HT1080 (cell line): Measurements from ENCODE around the gene MLLT1. TPM values are rescaled to one million over a fixed set of nuclear protein-coding genes. Genes with fewer than 3 reads are reported as not detected.

ENCODE experiments used
- DNase-seq: peaks from one replicate; pipeline ENCODE4 v3.0.0-alpha.2; 2015; ENCODE audit warnings: low read depth
- total RNA-seq: library from RNA; depleted of rRNA; stranded (reverse); fragments of >200 nt; shearing (Covaris generic); gene quantifications from 2 replicates; pipeline ENCODE4 v1.2.3, GENCODE V29; 2014

The MLLT1 gene
- total RNA-seq, 1 experiment from 2014 or later: 30.0 TPM

DNA sequence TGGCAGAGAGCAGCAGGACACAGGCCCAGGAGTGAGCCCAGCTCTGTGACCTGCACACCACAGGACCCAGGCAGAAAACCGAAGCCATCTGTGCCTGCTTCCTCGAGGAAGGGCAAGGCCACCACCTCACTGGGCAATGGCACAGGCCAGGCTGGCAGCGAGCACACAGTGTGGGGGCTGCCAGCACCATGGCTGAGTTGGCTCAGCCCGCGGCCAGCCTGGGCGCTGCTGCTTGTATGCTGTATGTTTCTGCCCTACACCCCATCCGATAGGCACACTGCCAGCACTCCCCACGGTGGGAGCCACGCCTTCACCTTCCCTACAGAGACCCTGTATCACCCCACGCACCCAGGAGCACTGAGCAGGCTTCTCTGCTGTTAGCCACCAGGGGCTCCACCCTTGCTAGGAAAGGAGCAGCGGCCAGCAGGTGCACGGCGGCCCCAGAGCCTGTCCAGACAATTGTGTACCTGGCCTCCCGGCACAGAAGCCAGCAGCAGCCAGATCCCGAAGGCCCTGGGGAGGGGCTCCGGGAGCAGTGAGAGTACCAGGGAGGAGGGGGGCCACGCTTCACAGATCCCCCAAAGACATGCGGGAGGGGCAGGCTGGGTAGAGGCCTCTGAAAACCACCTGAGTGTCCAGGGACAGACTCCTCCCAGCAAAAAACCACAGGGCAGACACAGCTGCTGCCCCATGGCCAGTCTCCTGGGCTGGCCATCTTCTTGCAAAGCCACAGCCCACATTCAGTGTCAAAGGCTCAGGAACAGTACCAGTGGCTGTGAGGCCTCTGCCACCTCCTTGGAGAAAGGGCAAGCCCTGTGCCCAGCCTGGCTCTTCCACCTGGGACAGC is 56.1 kb downstream of the MLLT1 start:
- DNase-seq: no peak

DNA sequence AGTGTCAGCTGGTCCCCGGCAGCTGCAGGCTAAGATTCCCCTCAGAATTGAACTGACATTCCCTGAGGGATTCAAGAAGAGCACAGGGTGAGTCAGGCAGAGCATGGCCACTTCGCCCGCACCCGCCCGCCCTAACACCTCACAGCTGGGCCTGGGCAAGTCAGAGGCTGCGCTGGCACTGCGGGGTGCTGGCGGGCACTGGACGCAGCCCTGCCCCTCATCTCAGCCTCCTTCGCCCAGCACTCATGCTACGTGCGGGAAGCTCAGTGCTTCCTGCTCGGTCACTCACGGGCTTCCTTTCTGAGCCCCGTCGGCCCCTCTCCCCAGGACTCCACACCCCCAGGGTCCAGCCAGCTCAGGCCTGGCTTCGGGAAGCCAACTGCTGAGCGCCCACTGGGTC is 56.9 kb downstream of the MLLT1 start:
- DNase-seq: no peak

DNA sequence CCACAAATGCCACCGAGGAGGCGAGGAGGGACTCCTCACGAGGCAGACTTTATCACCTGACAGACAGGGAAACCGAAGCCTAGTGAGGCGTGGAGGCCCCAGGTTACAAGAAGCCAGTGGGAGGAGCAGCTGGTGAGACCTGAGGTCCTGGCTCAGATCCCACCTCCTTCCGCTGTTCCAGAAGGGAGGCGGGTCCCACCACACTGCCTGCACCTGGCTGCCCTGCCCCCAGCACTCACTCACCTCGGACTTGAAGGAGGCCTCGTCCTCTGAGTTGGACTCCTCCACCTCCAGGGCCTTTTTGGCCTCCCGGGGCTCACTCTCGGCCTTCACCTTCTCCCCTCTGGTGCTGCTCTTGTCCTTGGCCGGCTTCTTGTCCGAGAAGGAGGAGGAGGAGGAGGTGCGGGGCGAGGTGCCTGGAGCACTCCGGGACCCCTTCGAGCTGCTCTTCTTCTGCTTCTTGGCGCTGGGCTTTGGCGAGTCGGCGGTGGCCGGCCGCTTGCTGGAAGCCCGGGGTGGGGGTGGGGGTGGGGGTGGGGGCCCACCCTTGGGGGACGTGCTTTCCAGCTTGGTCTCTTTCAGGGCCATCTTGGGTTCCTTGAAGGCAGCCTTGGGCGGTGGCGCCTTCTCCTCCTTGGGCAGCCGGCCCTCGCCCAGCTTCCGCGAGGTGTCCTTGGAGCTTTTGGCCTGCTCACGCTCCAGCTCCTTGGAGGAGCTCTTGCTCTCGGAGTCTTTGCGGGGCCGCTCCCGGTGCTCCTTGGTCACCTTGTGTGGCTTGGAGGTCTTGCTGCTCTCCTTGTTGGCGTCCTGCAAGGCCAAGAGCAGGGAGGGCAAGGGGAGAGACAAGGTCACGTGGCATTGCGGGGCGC is 57.7 kb downstream of the MLLT1 start:
- no peak for DNase-seq

DNA sequence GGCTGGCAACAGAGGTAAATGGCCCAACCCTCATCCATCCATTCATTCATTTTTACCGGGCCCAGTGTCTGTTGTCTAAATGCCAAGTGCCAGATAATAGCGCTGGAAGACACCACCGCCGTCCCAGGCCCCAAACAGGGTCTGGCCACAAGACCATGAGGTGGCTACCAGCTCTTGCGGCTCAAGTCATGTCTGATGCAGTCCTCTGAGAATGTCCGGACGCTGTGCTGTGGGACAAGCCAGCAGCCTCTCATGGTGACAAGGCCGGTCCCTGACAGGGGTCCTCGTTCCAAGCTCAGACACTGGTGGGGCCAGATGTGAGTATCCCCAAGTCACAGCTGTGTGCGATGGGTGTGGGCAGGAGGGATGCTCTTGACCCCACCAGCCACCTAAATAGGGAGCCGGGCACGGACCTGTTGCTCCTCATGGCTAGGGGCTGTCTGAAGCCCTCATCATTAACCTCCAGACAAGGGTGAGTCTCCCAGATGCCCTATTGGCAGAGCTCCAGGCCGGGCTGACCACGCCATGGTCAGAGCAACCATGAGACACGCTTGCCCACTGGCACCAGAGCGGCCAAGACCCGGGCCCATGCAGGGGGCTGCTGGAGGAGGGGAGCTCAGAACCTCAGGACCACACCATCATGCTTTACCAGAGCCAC is 58.4 kb downstream of the MLLT1 start:
- DNase-seq: no peak

DNA sequence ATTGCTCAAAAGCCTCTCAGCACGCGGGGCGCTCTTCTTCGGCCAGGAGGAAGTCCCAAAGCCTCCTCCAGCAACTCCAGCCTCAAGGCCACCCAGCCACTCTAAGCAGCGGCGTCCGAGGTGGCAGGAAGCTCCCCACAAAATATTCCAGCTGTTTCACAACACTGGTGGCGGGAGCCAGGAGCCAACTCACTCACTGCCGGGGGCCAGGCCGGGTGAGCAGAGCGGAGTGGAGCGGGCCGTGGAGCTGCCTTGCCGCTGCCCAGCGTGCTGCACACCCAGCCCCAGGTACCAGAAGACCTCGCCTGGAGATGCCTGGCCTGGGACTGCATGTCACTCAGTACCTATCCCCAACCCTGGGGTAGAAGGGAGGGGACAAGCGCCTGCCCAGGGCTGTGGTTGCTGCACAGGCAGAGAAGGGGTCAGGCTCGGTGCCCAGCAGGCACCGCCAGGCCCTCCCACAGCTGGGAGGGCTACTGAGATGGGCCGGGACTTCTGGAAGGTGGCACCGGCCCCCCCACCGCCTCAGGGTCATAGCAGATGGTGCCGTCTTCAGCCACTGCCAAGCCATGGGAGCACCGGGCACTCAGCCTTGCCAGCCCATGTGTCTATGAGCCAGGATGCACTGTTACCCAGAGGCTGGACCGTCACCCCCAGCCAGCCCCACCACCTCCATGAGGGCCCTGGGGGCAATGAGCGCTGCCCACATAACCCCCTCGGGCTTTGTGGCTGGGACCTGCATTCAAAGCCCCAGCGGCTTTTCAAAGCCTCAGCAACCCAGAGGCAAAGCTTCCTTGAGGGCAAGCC is 59.2 kb downstream of the MLLT1 start:
- no peak for DNase-seq

DNA sequence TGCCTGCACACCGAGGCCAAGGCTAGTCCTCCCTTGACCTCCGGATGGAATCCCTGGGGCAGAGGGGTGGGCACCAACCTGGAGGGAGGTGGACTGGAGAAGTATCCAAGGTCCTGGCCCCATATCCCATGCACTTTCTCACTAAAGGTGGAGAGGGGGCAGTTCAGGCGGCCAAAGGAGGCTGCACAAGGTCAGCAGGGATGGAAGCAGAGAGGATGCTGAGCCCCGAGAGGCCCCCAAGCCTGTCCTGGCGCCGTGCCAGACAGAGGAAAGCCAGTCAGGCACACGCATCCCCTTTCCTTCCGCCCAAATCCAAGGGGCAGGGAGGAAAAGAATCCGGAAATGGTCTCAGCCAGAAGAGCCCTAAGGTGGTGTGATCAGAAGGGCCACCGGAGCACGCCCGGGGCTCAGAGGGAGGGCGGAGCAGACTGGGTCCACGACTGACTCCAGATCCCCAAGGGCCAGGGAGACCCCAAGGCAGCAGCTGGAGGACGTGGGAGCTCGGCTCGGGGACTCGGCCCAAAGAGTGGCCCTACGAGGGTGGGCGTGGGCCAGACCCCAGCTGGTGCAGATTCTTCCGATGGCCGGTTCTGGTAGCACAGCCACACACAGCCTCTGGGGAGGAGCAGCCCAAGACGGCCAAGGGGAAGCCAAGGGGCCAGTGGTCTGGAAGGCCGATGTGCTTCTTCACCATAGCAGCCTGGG is 60.0 kb downstream of the MLLT1 start:
- no peak for DNase-seq

DNA sequence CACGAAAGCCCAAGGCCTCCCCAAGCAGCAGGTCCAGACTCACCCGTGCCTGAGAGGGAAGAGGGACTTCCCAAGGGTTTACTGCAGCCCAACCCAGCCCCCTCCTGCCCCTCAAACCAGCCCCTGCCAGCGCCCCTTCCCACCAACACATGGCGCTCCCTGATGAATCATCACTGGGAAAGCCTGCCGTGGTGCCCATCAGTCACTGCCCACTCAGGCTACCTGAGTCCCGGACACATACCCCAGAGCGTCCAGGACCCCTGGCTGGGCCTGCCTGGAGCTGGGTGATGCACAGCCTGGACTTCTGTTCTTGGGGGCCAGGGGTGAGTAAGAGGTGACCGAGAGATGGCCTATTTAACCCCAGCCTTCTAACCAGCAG is 60.6 kb downstream of the MLLT1 start:
- DNase-seq: no peak

DNA sequence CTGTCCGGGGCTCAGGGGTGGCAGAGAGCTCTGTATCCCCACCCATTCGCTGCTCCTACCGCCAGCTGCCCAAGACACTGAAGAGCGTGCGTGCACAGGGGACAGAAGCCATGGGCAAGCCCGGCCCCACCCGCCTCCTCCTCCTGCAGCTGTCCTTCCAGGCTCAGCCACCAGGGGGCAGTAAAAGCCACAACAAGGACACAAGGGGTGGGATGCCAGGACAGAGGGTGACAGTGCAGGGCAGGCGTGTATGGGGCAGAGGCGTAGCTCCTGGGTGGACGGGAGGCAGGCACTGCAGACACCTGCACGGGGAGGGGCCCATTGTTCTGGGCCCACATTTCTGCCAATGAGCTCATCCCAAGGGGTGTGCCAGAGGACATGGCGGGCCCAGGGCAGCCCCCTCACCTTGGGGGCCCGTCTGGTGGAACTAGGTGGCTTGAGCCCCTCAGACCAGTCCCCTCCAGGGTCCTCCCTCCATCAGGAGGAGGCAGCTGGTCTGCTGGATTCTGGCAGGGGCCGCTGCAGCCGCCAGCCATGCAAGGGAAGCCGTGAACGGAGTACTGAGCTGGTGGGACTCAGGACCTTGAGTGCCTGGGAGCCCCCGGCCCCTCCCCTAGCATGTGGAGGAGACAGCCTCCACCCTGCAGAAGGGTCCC is 61.2 kb downstream of the MLLT1 start:
- DNase-seq: peak; percentile 70

DNA sequence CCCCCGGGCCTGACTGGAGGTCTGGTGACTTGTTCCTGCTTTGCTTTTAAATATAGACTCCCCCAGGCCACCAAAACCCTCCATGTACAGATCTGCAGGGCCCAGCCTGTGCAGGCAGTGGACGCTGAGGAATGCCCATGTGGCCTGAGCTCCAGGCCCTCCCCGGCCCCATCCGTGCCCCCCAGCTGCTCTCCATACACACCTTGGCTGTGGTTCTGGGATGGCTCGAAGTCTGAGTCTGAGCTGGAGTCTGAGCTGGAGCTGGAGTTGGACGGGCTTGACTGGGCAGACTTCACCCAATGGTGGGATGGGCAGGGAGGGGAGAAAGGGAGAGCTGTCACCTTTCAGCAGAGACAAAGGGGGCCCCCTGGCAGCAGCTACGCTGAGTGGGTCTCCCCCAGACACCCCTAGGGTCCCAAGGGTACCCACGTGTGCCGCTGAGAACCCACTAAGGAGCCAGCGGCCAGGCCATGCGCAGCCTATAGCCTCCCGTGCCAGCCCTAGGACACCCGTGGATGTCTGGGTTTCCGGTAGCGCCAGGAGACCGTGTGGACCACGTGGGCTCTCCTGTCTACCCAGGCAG is 61.9 kb downstream of the MLLT1 start:
- DNase-seq: no peak

DNA sequence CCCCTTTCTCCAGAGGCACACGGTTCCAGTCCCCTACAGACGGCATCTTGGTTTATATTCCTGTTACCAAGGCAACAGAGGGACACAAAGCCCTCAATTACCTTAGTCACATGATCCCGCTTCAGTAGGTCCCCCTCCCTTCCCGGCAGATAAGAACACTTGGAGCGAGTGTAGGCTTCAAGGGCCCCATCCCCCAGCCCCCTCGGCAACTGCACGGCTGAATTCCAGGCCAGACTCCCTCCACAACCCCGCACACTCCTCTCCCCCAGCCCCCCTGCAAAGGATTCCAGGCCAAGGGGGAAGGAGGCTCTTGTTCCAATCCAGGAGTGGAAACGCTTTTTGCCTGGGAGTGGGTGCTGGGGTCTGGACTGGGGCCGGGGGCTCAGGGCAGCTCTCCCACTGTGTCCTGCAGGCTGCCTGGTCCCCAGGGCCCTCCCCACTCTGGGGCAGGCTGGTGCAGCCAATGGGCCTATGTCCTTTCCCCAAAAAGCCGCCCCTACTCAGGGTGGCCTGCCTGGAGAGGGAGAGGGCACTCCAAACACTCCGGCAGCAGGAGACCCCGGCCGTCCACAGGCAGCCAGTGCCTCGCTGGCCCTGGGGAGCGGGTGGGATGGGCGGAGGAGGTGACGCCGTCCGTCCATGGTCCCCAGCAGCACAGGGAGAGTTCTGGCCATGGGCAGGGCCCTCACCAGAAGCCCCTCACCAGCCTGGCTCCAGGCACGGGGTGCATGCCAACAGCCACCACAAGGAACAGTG is 62.6 kb downstream of the MLLT1 start:
- DNase-seq: no peak

DNA sequence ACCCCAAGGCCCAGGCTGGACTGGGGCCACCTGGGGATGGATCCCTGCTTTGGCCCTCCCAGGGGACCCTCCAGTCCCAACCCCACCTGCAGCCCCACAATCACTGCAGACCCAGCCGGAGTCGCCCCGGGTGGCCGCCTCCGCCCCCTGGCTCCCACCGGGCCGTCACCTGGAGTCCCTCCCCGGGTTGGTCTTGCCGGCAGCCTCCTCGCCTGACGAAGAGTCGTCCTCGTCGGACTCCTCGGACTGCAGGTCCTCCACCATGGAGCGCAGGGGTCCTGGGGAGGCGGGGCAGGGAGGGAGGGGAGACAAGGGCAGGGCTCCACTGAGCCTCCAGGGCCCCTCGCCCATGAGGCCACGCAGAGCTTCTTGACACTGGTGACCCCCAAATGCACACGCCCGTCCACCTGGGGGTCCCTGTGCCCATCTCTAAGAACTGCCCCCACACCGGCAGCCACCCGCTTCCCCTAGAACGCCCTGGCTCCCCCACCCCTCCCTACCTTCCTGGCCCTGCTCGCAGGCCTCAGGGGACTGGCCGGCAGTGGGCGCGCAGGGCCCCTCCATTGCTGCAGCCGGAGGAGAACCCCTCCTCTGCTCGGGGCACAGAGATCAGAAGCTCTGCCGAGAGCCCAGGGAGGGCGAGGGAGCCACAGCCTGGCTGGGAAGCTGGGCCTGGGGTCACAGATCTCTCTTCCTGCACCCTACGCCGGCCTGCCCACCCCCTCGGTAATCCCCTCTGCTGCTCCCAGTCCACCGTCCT is 63.4 kb downstream of the MLLT1 start:
- no peak for DNase-seq

DNA sequence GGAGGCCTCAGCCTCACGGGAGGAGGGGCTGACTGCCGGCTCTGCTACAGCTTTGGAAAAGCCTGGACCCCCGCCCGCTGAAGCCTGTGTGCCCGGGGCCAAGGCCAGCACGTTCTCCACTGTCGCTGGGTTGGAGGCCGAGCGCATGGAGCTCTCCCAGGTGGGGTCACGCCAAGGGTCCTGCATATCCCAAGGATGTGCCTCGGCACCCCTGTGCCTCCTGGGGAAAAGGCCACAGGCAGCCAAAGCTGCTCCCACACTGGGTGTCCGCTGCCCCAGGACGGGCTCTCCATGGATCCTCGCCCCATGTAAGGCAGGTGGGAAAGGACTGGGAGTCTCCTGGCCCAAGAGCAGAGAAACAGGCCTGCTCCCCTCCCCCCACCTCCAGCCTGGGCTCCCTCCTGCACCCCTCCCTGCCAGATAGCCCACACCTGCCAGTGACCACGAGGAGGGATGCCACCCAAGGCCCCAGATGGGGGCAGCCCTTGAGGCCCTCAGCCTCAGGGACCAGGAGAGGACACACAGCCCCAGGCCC is 64.0 kb downstream of the MLLT1 start:
- no peak for DNase-seq

DNA sequence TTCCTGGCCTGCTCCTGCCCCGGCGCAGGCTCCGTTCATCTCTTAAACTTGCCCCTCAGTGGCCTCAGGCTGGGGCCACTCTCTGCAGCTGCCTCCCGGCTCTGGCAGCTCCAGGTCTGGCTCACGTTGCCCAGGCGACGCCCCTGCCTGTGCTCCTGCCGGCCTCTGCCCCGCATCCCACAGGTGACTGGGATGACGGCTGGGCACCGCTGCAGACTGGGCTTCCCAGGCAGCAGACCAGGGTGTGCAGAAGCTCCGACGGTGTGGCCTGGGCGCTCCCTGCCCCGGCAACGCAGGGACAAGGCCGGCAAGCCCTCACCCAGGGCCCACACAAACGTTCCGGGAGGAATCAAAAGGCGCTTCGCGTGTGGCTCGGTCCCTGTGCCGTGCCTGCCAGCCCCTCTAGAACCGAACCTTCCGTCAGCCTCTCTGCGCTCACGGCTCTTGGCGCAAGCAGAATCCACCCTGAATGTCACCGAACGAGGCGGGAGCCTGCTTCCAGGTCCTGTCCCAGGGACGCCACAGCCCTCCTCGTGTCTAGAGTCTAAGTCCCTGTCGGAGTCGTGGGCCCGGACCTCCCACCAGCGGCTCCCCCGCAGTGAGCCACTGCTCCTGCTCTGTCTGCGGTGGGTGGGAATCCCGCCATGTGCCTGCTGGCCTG is 64.8 kb downstream of the MLLT1 start:
- DNase-seq: no peak

DNA sequence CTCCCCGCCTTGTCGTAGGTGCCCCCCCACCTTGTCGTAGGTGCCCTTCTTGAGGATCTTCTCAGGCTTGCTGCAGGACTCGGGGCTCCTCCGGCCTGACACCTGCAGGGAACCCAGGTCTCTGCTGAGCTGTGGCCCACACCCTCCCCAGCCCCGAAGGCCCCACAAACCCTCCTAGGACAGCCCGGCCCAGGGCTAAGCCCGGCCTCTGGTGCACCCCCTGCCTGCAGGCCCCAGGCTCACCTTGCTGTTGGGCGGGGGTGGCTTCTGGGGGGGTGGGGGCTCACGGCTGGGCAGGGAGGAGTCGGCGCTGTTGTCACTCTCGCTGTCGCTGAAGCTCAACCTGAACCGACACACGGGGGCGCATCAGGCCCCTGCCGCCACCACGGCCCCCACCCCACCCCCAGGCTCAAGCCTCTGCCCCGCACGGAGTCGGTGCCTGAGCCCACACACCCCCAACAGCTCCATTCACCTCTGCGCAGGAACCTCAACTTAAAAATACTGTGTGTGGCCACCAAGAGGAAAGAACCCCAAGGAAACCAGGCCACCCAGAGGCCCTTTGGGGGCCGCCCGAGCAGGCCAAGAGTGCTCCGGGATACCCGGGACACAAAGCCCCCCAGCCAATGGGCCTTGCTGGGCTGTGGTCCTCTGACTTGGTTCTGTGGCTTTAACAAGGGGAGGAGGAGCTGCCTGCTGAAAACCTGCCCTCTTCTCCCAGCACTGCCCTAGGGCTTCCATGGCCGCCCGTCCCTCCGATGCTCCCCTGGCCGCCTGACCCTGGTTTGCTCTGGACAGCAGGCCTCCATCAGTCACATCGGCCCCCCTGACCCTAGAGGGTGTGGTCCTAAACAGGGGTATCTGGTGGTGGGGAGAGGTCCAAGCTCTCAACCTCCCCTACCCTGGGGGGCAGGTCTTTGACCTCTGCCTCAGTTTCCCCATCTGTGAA is 65.8 kb downstream of the MLLT1 start:
- DNase-seq: no peak

DNA sequence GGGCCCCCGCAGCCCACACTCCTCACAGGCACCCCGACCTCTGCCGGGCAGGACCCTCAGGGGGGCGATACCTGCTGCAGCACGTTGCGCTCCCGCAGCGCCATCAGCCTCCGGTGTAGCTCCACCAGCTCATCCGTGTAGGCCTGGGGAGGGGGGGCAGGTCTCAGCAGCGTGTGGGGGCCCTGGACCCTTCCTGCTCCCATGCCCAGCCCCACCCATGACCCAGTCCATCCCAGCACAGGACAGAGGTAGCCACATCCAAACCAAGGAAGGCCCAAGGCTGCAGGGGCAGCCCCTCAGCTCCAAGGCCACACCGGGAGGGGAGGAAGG is 66.5 kb downstream of the MLLT1 start:
- DNase-seq: no peak
